Left lung (tissue), 10 donors: Measurements from ENCODE around the gene RAD21L1. TPM values are rescaled to one million over a fixed set of nuclear protein-coding genes. Genes with fewer than 3 reads are reported as not detected.
A peak's percentile ranks its signal among the peaks of the same experiment; 100 is the strongest.

Experiments used
- ATAC-seq: fragments of 200-7000 bp; cut with Tn5 transposase; one replicate; pipeline ENCODE4 v1.9.1; 2020; ENCODE audit warnings: moderate library complexity
- DNase-seq, 4 donors: peaks; one replicate each; pipeline ENCODE4 v3.0.0-alpha.2; 2013 to 2020
- H3K27ac ChIP-seq, 2 donors: fragments of 200-600 bp; sonication (generic) in 1 of 2; one replicate each; pipeline versions ENCODE4 v1.5.0 to v1.8.0; 2020 to 2021
- H3K27me3 ChIP-seq, 2 donors: fragments of 200-600 bp; sonication (generic) in 1 of 2; one replicate each; pipeline versions ENCODE4 v1.5.0 to v1.8.0; 2020 to 2021
- H3K36me3 ChIP-seq, 2 donors: fragments of 200-600 bp; sonication (generic) in 1 of 2; one replicate each; pipeline versions ENCODE4 v1.5.0 to v1.8.0; 2020 to 2021
- H3K4me1 ChIP-seq, 2 donors: fragments of 200-600 bp; one replicate each; pipeline ENCODE4 v1.8.0; 2021
- H3K4me3 ChIP-seq, 2 donors: fragments of 200-600 bp; sonication (generic) in 1 of 2; one replicate each; pipeline versions ENCODE4 v1.5.0 to v1.8.0; 2020 to 2021; ENCODE audit warnings: mild to moderate bottlenecking in 1 of 2
- H3K9me3 ChIP-seq, 2 donors: fragments of 200-600 bp; sonication (generic) in 1 of 2; one replicate each; pipeline versions ENCODE4 v1.5.0 to v1.8.0; 2020 to 2021
- CTCF ChIP-seq, 2 donors: fragments of 200-600 bp; sonication (generic) in 1 of 2; IDR thresholded peaks; one replicate each; pipeline versions ENCODE4 v1.5.0 to v1.8.0; 2021; ENCODE audit warnings: antibody characterized with exemption in 2 of 2
- intact Hi-C, 2 donors: fragments of 100-400 bp; cut with DNase I; formaldehyde crosslinking; loops; one replicate each; pipeline versions ENCODE4 v1.11.2 to v1.14.2; 2022
- polyA plus RNA-seq, 6 donors: library from polyadenylated mRNA; unstranded; fragments of 120-200 nt; gene quantifications; one replicate each; pipeline ENCODE4 v1.2.1, GENCODE V29; 2013; ENCODE audit not compliant: insufficient read length in 6 of 6
- total RNA-seq, 2 donors: library from RNA; stranded (reverse); fragmentation: NEBNext Ultra II Directional; extraction: Animal tissue kit (Norgen Biotek cat#: 25700); gene quantifications; one replicate each; pipeline ENCODE4 v1.2.1, GENCODE V29; 2021
- donor health status: DM: no; HTN: yes; CAD: no.
- donor health status: DM: no; HTN: no; CAD: no.

RAD21L1 gene
- total and polyA plus RNA-seq, 8 donors: not detected

GRCh38 chr20:1229541-1229940, 3.7 kb downstream of the RAD21L1 start:
- ATAC-seq (no peak), DNase-seq (no peak)
- Histone ChIP-seq H3K27ac (no peak overlapping the region), H3K9me3 (no peaks in the 10 kb centered on the region), H3K4me3 (no peak overlapping the region), H3K4me1 (peaks cover 10 to 12% of the 10 kb centered on the region in 2 donors), H3K27me3 (peaks cover 35 to 68% of the 10 kb centered on the region in 2 donors), H3K36me3 (no peaks in the 10 kb centered on the region)
- TF ChIP-seq CTCF (IDR thresholded peaks at IDR 0.05): no peak
- intact Hi-C loops: no loop called here

- peak in 1 of 4 donors; percentile 32 for DNase-seq
- Histone ChIP-seq H3K9me3 (no peaks in the 10 kb centered on the region), H3K27ac (no peak overlapping the region), H3K36me3 (no peaks in the 10 kb centered on the region), H3K4me3 (no peak overlapping the region), H3K27me3 (peaks cover 26 to 47% of the 10 kb centered on the region in 2 donors), H3K4me1 (no peaks in the 10 kb centered on the region)
- no peak for TF ChIP-seq CTCF (IDR thresholded peaks at IDR 0.05)
- no peak for ATAC-seq
- intact Hi-C loops: no loop called here
These were observed 6.7 kb downstream of the RAD21L1 start for GRCh38 chr20:1232286-1233111.

GRCh38 chr20:1240549-1240948, 14.7 kb downstream of the RAD21L1 start:
- Histone ChIP-seq H3K27me3 (peaks cover 0 to 3% of the 10 kb centered on the region in 2 donors), H3K36me3 (no peaks in the 10 kb centered on the region), H3K4me1 (peaks cover 0 to 4% of the 10 kb centered on the region in 2 donors), H3K4me3 (no peak overlapping the region), H3K9me3 (no peaks in the 10 kb centered on the region), H3K27ac (no peak overlapping the region)
- intact Hi-C loops: no loop called here
- no peak for DNase-seq
- TF ChIP-seq CTCF (IDR thresholded peaks at IDR 0.05): no peak
- ATAC-seq: no peak

- H3K27me3 ChIP-seq: peaks cover 0 to 3% of the 10 kb centered on the region in 2 donors
- H3K9me3 ChIP-seq: no peaks in the 10 kb centered on the region
- no peak overlapping the region for H3K27ac ChIP-seq
- intact Hi-C loops: no loop called here
- no peak for TF ChIP-seq CTCF (IDR thresholded peaks at IDR 0.05)
- ATAC-seq (no peak), DNase-seq (no peak)
- H3K4me3 ChIP-seq: no peak overlapping the region
- H3K36me3 ChIP-seq: no peaks in the 10 kb centered on the region
- peaks cover 0 to 4% of the 10 kb centered on the region in 2 donors for H3K4me1 ChIP-seq
These were observed 15.6 kb downstream of the RAD21L1 start for GRCh38 chr20:1241456-1241855.

GRCh38 chr20:1242099-1242498, 16.3 kb downstream of the RAD21L1 start:
- ATAC-seq: no peak
- DNase-seq: no peak
- Histone ChIP-seq H3K27ac (no peak overlapping the region), H3K4me1 (peaks cover 0 to 4% of the 10 kb centered on the region in 2 donors), H3K36me3 (no peaks in the 10 kb centered on the region), H3K4me3 (no peak overlapping the region), H3K9me3 (no peaks in the 10 kb centered on the region), H3K27me3 (peaks cover 0 to 3% of the 10 kb centered on the region in 2 donors)
- no peak for TF ChIP-seq CTCF (IDR thresholded peaks at IDR 0.05)
- intact Hi-C loops: no loop called here
